ENCODE results near the gene DERL3.

The DERL3 gene

DNA sequence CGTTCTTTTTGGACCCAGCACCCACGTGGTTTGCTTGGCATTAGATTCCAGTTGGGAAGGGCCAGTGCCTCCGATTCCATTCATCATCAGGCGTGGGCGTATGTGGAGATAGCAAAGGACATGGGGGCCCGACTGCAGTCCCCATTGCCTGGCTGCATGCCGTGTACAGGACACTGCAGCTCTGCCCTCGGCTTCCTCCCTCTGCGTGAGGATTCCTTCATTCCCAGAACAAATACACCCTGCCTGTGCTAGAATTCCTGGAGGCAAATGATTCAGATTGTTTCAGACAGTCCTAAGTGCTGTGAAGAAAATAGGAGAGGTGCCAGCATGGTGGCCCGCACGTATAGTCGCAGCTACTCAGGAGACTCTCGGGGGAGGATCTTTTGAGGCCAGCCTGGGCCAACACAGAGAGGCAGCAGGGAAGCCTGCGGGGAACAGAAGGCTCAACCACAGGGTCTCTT is 15.4 kb downstream of the DERL3 start:
- no peaks in the 10 kb centered on the region for H3K79me2 ChIP-seq (ENCODE audit: low read length)
- no peaks in the 10 kb centered on the region for H3K27me3 ChIP-seq (ENCODE audit: low read depth, low read length)
- no peak overlapping the region for H3K27ac ChIP-seq (ENCODE audit: low read length)
- TF ChIP-seq EZH2phosphoT487 (IDR thresholded peaks at IDR 0.05; ENCODE audit: low read depth) = no peak
- TF ChIP-seq, protein P1, sequence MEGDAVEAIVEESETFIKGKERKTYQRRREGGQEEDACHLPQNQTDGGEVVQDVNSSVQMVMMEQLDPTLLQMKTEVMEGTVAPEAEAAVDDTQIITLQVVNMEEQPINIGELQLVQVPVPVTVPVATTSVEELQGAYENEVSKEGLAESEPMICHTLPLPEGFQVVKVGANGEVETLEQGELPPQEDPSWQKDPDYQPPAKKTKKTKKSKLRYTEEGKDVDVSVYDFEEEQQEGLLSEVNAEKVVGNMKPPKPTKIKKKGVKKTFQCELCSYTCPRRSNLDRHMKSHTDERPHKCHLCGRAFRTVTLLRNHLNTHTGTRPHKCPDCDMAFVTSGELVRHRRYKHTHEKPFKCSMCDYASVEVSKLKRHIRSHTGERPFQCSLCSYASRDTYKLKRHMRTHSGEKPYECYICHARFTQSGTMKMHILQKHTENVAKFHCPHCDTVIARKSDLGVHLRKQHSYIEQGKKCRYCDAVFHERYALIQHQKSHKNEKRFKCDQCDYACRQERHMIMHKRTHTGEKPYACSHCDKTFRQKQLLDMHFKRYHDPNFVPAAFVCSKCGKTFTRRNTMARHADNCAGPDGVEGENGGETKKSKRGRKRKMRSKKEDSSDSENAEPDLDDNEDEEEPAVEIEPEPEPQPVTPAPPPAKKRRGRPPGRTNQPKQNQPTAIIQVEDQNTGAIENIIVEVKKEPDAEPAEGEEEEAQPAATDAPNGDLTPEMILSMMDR (IDR thresholded peaks at IDR 0.05; ENCODE audit: low read depth, low read length) = no peak
- no peak overlapping the region for H2AFZ ChIP-seq (ENCODE audit: low read depth, low read length)
- no peaks in the 10 kb centered on the region for H3K9me3 ChIP-seq (ENCODE audit: insufficient read depth, low read length)
- no peak overlapping the region for H3K9ac ChIP-seq (ENCODE audit: low read length)
- no peaks in the 10 kb centered on the region for H3K4me1 ChIP-seq (ENCODE audit: low read length)
- H3K36me3 ChIP-seq (replicated peaks; ENCODE audit: low read depth, low read length) = peaks cover 76% of the 10 kb centered on the region
- no peaks in the 10 kb centered on the region for H4K20me1 ChIP-seq (ENCODE audit: insufficient read depth, low read length)
- no peak overlapping the region for H3K4me3 ChIP-seq (ENCODE audit: low read length)
- H3K4me2 ChIP-seq (ENCODE audit: low read length) = no peak overlapping the region

GRCh38 chr22:23822101-23822671 is 16.6 kb downstream of the DERL3 start:
- Histone ChIP-seq H3K79me2 (ENCODE audit: low read length) (no peaks in the 10 kb centered on the region), H2AFZ (ENCODE audit: low read depth, low read length) (no peak overlapping the region), H3K9ac (ENCODE audit: low read length) (no peak overlapping the region), H3K4me1 (ENCODE audit: low read length) (no peaks in the 10 kb centered on the region), H3K4me2 (ENCODE audit: low read length) (no peak overlapping the region), H3K27me3 (ENCODE audit: low read depth, low read length) (no peaks in the 10 kb centered on the region), H3K36me3 (replicated peaks; ENCODE audit: low read depth, low read length) (peaks cover 74% of the 10 kb centered on the region), H3K9me3 (ENCODE audit: insufficient read depth, low read length) (no peaks in the 10 kb centered on the region), H4K20me1 (ENCODE audit: insufficient read depth, low read length) (no peaks in the 10 kb centered on the region), H3K27ac (ENCODE audit: low read length) (no peak overlapping the region), H3K4me3 (ENCODE audit: low read length) (no peak overlapping the region)
- TF ChIP-seq EZH2phosphoT487 (IDR thresholded peaks at IDR 0.05; ENCODE audit: low read depth) = no peak
- TF ChIP-seq, protein P1 (IDR thresholded peaks at IDR 0.05; ENCODE audit: low read depth, low read length) = no peak

- Histone ChIP-seq H3K27ac (ENCODE audit: low read length) (no peak overlapping the region), H3K9me3 (ENCODE audit: insufficient read depth, low read length) (no peaks in the 10 kb centered on the region)
Observed at GRCh38 chr22:23820748-23821211, 18.0 kb downstream of the DERL3 start.

DNA sequence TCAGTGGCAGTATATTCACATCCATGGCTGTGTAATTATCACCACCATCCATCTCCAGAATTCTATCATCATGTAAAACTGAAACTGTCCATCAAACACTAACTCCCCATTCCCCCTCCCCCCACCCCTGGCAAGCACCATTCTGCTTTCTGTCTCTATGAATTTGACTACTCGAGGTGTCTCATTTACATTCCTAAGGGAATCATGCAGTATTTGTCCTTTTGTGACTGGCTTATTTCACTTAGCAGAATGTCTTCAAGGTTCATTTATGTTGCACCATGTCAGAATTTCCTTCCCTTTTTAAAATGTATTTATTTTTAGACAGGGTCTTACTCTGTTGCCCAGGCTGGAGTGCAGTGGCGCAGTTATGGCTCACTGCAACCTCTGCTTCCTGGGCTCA is 20.3 kb downstream of the DERL3 start:
- no peak overlapping the region for H3K4me2 ChIP-seq (ENCODE audit: low read length)
- H3K27me3 ChIP-seq (ENCODE audit: low read depth, low read length) = no peaks in the 10 kb centered on the region
- H3K27ac ChIP-seq (ENCODE audit: low read length) = no peak overlapping the region
- no peak overlapping the region for H3K9ac ChIP-seq (ENCODE audit: low read length)
- no peaks in the 10 kb centered on the region for H4K20me1 ChIP-seq (ENCODE audit: insufficient read depth, low read length)
- no peak for TF ChIP-seq EZH2phosphoT487 (IDR thresholded peaks at IDR 0.05; ENCODE audit: low read depth)
- TF ChIP-seq, protein P1 (IDR thresholded peaks at IDR 0.05; ENCODE audit: low read depth, low read length) = no peak
- no peak overlapping the region for H3K4me3 ChIP-seq (ENCODE audit: low read length)
- peaks cover 63% of the 10 kb centered on the region for H3K36me3 ChIP-seq (replicated peaks; ENCODE audit: low read depth, low read length)
- H3K79me2 ChIP-seq (ENCODE audit: low read length) = no peaks in the 10 kb centered on the region
- no peaks in the 10 kb centered on the region for H3K9me3 ChIP-seq (ENCODE audit: insufficient read depth, low read length)
- no peaks in the 10 kb centered on the region for H3K4me1 ChIP-seq (ENCODE audit: low read length)
- no peak overlapping the region for H2AFZ ChIP-seq (ENCODE audit: low read depth, low read length)

More at GRCh38 chr22:23820748-23821211, 18.0 kb downstream of the DERL3 start:
- H3K4me1 ChIP-seq (ENCODE audit: low read length) = no peaks in the 10 kb centered on the region
- H4K20me1 ChIP-seq (ENCODE audit: insufficient read depth, low read length) = no peaks in the 10 kb centered on the region
- H3K79me2 ChIP-seq (ENCODE audit: low read length) = no peaks in the 10 kb centered on the region
- no peaks in the 10 kb centered on the region for H3K27me3 ChIP-seq (ENCODE audit: low read depth, low read length)
- H2AFZ ChIP-seq (ENCODE audit: low read depth, low read length) = no peak overlapping the region
- no peak for TF ChIP-seq EZH2phosphoT487 (IDR thresholded peaks at IDR 0.05; ENCODE audit: low read depth)
- TF ChIP-seq, protein P1 (IDR thresholded peaks at IDR 0.05; ENCODE audit: low read depth, low read length) = no peak
- H3K4me3 ChIP-seq (ENCODE audit: low read length) = no peak overlapping the region
- no peak overlapping the region for H3K4me2 ChIP-seq (ENCODE audit: low read length)
- no peak overlapping the region for H3K9ac ChIP-seq (ENCODE audit: low read length)
- peaks cover 75% of the 10 kb centered on the region for H3K36me3 ChIP-seq (replicated peaks; ENCODE audit: low read depth, low read length)
